GM19035 (cell line): ENCODE results near the gene PLCXD3.
A peak's percentile ranks its signal among the peaks of the same experiment; 100 is the strongest.
"Not testable (repeated sequence)": the region's sequence is repeated elsewhere in the genome, so short reads cannot be mapped to it uniquely, and the experiment has no call there.

Source experiments
- ATAC-seq: cut with Tn5 transposase; IDR thresholded peaks from one replicate; pipeline ENCODE4 v1.9.1; 2021; ENCODE audit not compliant: unreplicated experiment

PLCXD3 gene

DNA sequence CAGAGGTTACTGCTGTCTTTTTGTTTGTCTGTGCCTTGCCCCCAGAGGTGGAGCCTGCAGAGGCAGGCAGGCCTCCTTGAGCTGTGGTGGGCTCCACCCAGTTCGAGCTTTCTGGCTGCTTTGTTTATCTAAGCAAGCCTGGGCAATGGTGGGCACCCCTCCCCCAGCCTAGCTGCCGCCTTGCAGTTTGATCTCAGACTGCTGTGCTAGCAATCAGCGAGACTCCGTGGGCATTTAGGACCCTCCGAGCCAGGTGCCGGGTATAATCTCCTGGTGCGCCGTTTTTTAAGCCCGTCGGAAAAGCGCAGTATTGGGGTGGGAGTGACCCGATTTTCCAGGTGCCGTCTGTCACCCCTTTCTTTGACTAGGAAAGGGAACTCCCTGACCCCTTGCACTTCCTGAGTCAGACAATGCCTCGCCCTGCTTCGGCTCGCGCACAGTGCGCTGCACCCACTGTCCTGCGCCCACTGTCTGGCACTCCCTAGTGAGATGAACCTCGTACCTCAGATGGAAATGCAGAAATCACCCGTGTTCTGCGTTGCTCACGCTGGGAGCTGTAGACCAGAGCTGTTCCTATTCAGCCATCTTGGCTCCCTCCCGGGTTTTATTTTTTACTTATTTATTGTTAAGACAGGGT, 16.8 kb downstream of the PLCXD3 start:
- not testable (repeated sequence) for ATAC-seq

DNA sequence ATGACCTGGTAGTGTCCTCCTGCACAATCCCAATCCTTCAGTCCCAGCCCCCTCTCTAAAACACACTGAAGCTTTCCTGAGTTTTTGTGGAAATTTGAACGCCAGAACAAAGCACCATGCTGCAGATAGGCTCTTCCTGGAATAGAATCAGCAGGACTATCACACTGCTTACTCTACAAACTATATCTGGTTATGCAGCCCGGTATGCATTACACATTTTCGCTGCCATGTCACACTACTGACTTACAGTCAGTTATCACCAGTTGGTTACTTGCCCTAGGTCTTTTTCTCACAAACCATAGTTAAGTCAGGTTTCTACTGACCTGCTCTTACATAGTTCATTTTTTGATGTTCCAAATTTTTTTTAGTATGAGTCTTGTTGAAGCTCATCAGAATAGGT, 24.9 kb downstream of the PLCXD3 start:
- ATAC-seq: no peak

- ATAC-seq: peak; percentile 69
Measured at GRCh38 chr5:41482715-41483114, 27.7 kb downstream of the PLCXD3 start.

GRCh38 chr5:41482173-41482572, 28.2 kb downstream of the PLCXD3 start:
- ATAC-seq: no peak

DNA sequence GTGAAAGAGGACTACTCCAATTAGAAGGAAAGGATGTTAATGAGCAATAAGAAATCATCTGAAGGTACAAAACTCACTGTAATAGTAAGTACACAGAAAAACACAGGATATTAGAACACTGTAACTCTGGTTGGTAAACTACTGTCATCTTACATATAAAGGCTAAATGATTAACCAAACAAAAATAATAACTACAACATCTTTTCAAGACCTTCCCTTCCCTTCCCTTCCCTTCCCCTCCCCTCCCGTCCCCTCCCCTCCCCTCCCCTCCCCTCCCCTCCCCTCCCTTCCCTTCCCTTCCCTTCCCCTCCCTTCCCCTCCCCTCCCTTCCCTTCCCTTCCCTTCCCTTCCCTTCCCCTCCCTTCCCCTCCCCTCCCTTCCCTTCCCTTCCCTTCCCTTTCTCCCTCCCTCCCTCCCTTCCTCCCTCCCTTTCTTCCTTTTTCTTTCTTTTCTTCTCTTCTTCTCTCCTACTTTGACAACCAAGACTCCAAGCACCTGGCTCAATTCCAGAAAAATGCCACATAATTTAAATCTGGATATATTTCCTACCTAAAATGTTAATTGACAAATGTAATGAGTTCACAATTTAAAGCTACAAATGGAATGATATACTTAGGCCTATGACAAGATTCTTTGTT, 38.7 kb downstream of the PLCXD3 start:
- ATAC-seq: not testable (repeated sequence)

DNA sequence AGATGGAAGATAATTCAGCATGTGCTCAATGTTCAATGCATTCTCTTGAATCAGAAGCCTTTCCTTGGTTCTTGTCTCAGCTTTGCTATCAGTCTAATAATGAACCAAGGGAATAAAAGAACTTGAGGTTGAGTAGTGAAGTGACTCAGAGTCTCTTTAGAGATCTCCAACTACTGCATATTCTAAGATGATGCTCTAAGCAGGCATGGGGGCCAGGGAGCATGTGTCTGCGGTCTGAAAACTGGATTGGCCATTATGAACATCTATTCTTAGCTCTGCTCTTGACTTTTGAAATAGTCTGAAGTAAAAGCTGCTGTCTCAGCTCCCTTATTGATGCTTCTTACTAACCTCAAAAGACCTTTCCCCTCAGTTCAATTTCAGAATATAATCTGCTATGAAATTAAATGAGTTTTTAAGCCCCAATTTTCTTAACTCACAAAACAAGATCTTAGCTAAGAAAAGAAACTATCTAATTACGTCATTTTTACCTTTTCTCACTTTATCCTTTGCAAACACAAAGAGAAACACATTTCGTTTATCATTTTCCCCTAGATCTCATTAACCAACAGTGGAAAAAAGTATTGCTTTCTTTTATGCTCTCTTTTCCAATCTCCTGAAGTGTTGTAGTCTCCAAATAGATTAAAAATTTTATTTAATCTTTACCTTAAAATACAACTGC, 44.8 kb downstream of the PLCXD3 start:
- no peak for ATAC-seq

GRCh38 chr5:41459557-41459956, 50.8 kb downstream of the PLCXD3 start:
- ATAC-seq: no peak

- ATAC-seq: no peak
Measured at GRCh38 chr5:41457094-41457493, 53.3 kb downstream of the PLCXD3 start.

- no peak for ATAC-seq
Measured at GRCh38 chr5:41452506-41452905, 57.9 kb downstream of the PLCXD3 start.

- no peak for ATAC-seq
Measured at GRCh38 chr5:41447650-41448510, 62.5 kb downstream of the PLCXD3 start.

- no peak for ATAC-seq
Measured at GRCh38 chr5:41445937-41446563, 64.4 kb downstream of the PLCXD3 start.

DNA sequence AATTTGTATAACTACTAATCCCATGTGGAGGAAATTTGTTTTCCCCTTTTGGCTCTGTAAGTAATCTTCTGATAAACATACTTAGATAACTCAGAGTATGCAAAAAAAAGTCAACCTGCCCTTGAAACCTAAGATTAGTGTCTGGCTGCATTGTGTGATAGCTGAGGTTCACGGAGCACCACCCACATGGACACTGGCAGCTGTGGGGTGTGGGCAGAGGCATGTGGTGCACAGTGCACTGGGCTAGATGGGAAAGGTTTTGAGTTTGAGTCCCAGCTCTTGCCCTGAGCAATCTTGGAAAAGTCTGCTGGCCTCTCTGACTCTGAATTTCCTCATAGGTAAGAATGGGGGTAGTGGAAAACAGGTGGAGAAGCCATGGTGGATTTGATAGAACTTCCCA, 75.1 kb downstream of the PLCXD3 start:
- no peak for ATAC-seq

- ATAC-seq: no peak
Measured at GRCh38 chr5:41433552-41434181, 76.7 kb downstream of the PLCXD3 start.

DNA sequence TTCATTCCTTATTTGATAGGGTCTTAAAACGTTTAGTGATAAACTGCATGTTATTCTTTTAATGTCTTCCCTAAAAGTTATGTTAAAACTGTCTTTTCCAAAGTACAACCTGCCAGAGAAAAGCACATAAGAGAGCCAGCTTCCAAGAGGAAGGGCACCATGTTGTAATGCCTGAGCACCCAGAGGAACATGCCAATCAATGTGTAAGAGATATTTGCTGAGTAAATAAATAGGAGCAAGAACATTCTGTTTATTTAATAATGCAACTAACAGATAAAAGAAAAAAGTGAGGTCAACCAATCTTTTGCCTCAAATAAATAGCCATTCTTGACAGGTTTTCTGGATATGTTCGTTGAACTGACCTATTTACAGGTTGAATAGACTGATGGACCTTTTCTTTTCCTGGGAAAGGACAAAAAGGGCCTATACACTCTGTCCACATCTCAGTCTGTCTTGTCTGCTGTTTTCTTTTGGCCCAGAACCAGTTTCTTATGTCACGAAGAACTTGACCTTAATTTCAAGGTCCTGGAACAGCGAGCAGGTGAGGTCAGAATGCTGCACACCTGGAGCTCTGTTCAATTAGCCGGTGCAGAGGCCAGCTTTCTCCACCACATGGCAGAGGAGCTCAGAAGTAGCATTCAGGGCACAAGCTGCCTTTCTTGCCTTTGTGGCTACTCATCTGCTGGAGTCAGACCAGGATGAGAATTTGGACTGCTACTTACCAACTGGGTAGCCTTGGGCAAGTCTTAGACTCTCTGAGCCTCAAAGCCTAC, 77.7 kb downstream of the PLCXD3 start:
- no peak for ATAC-seq

DNA sequence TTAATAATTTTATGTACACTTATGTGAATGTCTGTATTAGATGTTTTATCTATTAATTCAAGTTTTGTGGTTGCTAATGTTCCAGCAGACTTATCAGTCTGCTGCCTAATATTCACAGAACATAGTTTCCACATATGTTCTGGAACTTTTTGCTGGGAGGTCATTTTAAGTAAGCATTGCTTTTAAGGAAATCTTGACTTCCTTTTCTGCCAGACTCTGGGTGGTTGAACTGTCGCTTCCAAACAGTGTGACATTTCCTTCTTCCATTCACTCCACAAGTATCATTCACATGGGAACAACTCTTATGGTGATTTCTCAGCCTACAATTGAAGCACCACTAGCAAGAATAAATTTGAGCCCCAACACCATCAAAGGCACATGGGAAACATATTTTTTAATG, 82.9 kb downstream of the PLCXD3 start:
- no peak for ATAC-seq

DNA sequence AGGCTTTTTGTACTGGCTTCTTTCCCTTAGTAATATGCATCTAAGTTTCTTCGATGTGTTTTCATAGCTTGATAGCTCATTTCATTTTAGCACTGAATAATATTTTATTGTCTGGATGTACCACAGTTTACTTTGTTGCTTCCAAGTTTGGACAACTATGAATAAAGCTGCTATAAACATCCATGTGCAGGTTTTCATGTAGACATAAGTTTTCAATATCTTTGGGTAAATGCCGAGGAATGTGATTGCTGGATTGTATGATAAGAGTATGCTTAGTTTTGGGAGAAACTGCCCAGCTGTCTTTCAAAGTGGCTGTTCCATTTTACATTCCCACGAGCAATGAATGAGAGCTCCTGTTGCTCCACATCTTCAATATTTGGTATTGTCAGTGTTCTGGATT, 84.7 kb downstream of the PLCXD3 start:
- ATAC-seq: no peak

GRCh38 chr5:41420492-41421067, 89.8 kb downstream of the PLCXD3 start:
- no peak for ATAC-seq

GRCh38 chr5:41418220-41419031, 92.0 kb downstream of the PLCXD3 start:
- ATAC-seq: no peak

- no peak for ATAC-seq
Measured at GRCh38 chr5:41416336-41416735, 94.1 kb downstream of the PLCXD3 start.
